ENCODE results near the gene CMSS1. TPM values are rescaled to one million over a fixed set of nuclear protein-coding genes. Genes with fewer than 3 reads are reported as not detected.

The CMSS1 gene
- total RNA-seq, 1 experiment from 2014 or later: 70.6 TPM

GRCh38 chr3:99795573-99795972 lies 22.1 kb upstream of the CMSS1 start:
- Mint-ChIP-seq H3K27ac (no peak overlapping the region), H3K36me3 (no peaks in the 10 kb centered on the region), H3K27me3 (ENCODE audit: low read depth) (no peaks in the 10 kb centered on the region), H3K4me1 (no peaks in the 10 kb centered on the region), H3K4me3 (no peak overlapping the region), H3K9me3 (peaks cover 9% of the 10 kb centered on the region; the same call in 1 of the 2 replicates)
- ChIA-PET CTCF (no interaction called here), POLR2A (no interaction called here)
- DNase-seq (ENCODE audit: low spot score) (no peak), ATAC-seq (no peak)
- TF ChIP-seq HMGA2 (CRISPR knock-in tag; IDR thresholded peaks at IDR 0.05): no peak
- TF ChIP-seq, protein P1, sequence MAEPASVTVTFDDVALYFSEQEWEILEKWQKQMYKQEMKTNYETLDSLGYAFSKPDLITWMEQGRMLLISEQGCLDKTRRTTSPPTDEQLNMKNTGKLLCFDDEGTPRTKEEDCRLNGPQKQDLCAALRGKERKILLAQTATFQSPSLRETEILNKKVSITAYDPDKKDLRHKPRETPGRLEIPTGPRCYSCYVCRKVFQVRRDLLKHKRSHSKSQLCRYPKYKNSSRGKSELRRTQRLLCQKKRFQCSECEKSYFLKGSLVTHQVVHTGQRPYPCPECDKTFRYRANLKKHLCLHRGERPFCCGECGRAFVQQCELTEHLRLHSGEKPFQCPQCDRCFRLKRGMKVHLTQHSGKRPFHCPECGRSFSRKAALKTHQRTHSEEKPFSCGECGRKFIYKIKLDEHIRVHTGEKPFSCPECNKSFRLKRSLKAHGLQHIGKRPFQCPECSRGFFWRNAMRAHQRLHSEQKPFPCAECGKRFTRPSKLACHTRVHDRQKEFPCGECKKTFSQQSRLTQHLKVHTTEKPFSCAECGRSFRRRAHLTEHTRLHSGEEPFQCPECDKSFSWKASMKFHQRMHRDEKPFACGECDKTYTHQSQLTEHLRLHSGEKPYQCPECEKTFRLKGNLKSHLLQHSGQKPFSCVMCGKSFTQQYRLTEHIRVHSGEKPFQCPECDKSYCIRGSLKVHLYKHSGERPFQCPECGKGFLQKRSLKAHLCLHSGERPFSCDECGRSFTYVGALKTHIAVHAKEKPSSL (CRISPR knock-in tag; conservative IDR thresholded peaks at IDR 0.05): no peak
- TF ChIP-seq, protein P2, sequence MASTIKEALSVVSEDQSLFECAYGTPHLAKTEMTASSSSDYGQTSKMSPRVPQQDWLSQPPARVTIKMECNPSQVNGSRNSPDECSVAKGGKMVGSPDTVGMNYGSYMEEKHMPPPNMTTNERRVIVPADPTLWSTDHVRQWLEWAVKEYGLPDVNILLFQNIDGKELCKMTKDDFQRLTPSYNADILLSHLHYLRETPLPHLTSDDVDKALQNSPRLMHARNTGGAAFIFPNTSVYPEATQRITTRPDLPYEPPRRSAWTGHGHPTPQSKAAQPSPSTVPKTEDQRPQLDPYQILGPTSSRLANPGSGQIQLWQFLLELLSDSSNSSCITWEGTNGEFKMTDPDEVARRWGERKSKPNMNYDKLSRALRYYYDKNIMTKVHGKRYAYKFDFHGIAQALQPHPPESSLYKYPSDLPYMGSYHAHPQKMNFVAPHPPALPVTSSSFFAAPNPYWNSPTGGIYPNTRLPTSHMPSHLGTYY (CRISPR knock-in tag; IDR thresholded peaks at IDR 0.05): no peak
- TF ChIP-seq, protein P3, sequence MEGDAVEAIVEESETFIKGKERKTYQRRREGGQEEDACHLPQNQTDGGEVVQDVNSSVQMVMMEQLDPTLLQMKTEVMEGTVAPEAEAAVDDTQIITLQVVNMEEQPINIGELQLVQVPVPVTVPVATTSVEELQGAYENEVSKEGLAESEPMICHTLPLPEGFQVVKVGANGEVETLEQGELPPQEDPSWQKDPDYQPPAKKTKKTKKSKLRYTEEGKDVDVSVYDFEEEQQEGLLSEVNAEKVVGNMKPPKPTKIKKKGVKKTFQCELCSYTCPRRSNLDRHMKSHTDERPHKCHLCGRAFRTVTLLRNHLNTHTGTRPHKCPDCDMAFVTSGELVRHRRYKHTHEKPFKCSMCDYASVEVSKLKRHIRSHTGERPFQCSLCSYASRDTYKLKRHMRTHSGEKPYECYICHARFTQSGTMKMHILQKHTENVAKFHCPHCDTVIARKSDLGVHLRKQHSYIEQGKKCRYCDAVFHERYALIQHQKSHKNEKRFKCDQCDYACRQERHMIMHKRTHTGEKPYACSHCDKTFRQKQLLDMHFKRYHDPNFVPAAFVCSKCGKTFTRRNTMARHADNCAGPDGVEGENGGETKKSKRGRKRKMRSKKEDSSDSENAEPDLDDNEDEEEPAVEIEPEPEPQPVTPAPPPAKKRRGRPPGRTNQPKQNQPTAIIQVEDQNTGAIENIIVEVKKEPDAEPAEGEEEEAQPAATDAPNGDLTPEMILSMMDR (IDR thresholded peaks at IDR 0.05): no peak
- no peak for TF ChIP-seq ATF3 (CRISPR knock-in tag; conservative IDR thresholded peaks at IDR 0.05)
- no peak for TF ChIP-seq PRRX2 (CRISPR knock-in tag; IDR thresholded peaks at IDR 0.05)
- no peak for TF ChIP-seq MYBL2 (CRISPR knock-in tag; IDR thresholded peaks at IDR 0.05)
- TF ChIP-seq MLX (CRISPR knock-in tag; IDR thresholded peaks at IDR 0.05): no peak
- TF ChIP-seq SOX15 (CRISPR knock-in tag; IDR thresholded peaks at IDR 0.05): no peak
- no peak for TF ChIP-seq ZSCAN18 (CRISPR knock-in tag; IDR thresholded peaks at IDR 0.05)
- TF ChIP-seq NFATC4 (CRISPR knock-in tag; IDR thresholded peaks at IDR 0.05): no peak
- no peak for TF ChIP-seq OVOL2 (CRISPR knock-in tag; IDR thresholded peaks at IDR 0.05; ENCODE audit: borderline replicate concordance)
- no peak for TF ChIP-seq SMAD4 (CRISPR knock-in tag; IDR thresholded peaks at IDR 0.05)
- TF ChIP-seq E2F4 (CRISPR knock-in tag; IDR thresholded peaks at IDR 0.05; ENCODE audit: borderline replicate concordance, low read depth): no peak
- no peak for TF ChIP-seq MAX (CRISPR knock-in tag; IDR thresholded peaks at IDR 0.05)
- TF ChIP-seq SP1 (CRISPR knock-in tag; conservative IDR thresholded peaks at IDR 0.05): no peak
- no peak for TF ChIP-seq FOXP1 (CRISPR knock-in tag; IDR thresholded peaks at IDR 0.05; ENCODE audit: borderline replicate concordance)

- ChIA-PET POLR2A (no interaction called here), CTCF (no interaction called here)
- H3K9me3 Mint-ChIP-seq: peaks cover 42% of the 10 kb centered on the region
- no peaks in the 10 kb centered on the region; the same call in 1 of the 2 replicates for H3K27me3 Mint-ChIP-seq (ENCODE audit: low read depth)
- ATAC-seq (no peak), DNase-seq (ENCODE audit: low spot score) (no peak)
- H3K27ac Mint-ChIP-seq: no peak overlapping the region
- no peak for TF ChIP-seq NR2C2 (CRISPR knock-in tag; IDR thresholded peaks at IDR 0.05)
- TF ChIP-seq RORB (CRISPR knock-in tag; IDR thresholded peaks at IDR 0.05): no peak
- peaks cover 16% of the 10 kb centered on the region for H3K36me3 Mint-ChIP-seq
- no peak overlapping the region for H3K4me3 Mint-ChIP-seq
- no peaks in the 10 kb centered on the region for H3K4me1 Mint-ChIP-seq
Observed at GRCh38 chr3:99799422-99799821, 18.2 kb upstream of the CMSS1 start.
